Stimulated activated CD4-positive, alpha-beta T cell treated with anti-CD3 and anti-CD28 coated beads, Interleukin-12 subunit alpha, Interleukin-12 subunit beta, amount 100 ng/mL, for 4 hours (primary cell): ENCODE measurements around the gene PTK6.
A peak's percentile ranks its signal among the peaks of the same experiment; 100 is the strongest.
"Not testable (repeated sequence)": the region's sequence is repeated elsewhere in the genome, so short reads cannot be mapped to it uniquely, and the experiment has no call there.

ENCODE experiments used
- DNase-seq: peaks from one replicate; pipeline ENCODE4 v3.0.0-alpha.2; 2020

PTK6 gene

DNA sequence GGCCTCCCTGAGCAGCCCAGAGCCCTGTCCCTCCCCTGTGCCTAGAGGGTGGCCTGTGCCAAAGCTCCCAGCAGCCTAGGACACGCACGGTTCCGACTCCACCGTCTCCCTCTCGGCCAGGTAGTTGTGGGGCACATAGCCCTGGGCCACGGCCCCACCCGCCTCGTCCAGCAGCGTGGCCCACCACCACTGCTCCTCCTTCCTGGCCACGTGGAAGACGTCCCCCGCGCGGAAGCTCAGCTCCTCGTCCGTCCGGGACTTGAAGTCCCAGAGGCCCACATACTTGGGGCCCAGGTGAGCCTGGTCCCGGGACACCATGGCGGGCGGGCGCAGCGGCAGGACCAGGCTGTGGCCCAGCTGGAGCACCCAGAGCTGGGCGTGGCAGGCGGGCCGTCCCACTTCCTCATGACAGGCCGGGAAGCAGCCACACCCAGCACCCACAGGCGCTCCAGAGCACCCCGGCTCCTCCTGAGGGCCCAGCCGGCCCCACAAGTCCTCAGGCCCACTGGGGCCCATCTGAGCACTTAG, at the start of gene PTK6:
TSS of gene PTK6 (minus strand) at position 380 of the 528 bp plus-strand sequence. CDS start at position 318, 62 bp downstream.
- DNase-seq, result no peak

- DNase-seq, result no peak
These were observed 49.6 kb upstream of the PTK6 start for GRCh38 chr20:63586797-63587196.

- DNase-seq, result no peak
These were observed 48.7 kb upstream of the PTK6 start for GRCh38 chr20:63585616-63586565.

GRCh38 chr20:63582382-63583063, 45.3 kb upstream of the PTK6 start:
- DNase-seq, result no peak

GRCh38 chr20:63580796-63581461, 43.8 kb upstream of the PTK6 start:
- DNase-seq, result peak; percentile 67

- no peak for DNase-seq
These were observed 42.0 kb upstream of the PTK6 start for GRCh38 chr20:63579017-63579694.

DNA sequence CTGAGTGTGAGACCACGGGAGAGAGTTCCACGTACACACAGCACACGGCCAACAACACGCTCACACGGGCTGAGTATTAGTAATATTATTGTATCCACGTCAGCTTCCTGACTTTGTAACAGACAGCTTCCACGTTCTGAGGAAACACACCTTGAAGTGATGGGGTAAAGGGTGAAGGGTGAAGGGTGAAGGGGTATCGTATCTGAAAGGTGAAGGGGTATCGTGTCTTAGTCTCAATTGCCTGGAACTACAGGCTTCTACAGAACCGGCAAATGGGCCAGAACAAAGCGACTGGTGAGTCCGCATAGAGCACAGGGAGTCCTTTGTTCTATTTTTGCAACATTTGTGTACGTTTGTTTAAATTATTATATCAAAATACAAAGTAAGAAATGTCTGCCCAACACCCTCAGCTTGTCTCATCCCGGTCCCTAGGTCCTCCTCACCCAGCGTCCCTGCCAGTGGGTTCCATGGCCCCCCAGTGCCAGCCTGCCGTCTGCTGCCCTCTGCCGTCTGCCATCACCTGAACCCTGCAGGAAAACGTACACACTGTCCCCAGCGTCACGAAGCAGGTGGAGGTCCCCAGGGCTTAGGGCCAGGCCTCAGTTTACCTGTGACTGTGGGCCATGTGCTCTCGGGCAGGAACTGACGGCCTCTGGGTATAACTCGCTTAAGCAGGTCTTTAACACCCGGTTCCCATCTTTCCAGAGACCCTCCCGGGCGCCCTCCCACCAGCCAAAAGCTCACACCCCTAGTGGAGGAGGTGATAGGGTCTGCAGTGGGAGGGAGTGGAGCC, 41.2 kb upstream of the PTK6 start:
- no peak for DNase-seq

DNA sequence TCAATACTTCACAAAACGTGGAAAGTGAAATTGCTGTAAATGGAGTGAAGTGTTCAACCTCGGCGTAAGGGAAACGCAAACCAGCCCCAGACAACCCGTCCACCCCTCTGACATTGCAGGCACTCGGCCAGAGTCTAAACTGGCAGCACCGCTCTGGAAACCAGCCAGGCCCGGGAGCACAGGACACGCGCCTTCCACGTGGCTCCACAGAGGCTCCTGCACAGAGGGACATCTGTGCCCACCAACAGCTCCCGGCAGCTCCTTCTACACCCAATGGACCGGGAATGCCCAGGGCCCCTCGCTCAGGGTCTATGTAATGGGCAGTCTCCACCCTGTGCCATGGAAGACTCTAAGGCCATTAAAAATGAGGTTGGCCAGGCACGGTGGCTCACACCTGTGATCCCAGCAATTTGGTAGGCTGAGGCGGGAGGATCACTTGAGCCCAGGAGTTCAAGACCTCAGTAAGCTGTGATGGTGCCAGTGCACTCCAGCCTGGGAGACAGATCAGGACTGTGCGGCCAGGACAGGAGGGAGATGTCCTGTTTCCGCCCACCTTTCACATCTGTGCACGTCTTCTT, 40.2 kb upstream of the PTK6 start:
- no peak for DNase-seq

DNA sequence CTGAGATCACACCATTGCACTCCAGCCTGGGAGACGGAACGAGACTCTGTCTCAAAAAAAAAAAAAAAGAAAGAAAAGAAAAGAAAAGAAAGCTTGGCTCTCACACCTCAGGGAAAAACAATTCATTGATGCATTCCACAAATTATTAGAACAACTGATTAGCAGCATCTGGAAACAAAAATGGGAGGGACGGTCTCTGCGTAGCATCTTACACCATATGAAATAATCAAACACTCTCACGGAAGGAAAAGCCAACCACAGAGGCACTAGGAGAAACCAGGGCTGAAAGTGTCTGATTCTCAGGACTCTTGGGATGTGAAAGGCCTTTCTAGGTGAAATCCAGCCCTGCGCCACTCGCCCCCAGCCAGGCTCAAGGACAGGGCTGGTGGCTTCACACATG, 39.1 kb upstream of the PTK6 start:
- no peak for DNase-seq

- no peak for DNase-seq
These were observed 37.9 kb upstream of the PTK6 start for GRCh38 chr20:63574829-63575743.

GRCh38 chr20:63574156-63574828, 37.1 kb upstream of the PTK6 start, which contains the start of gene HELZ2:
TSS of gene HELZ2 (minus strand) at chr20:63574239. CDS start at chr20:63572385, 1,854 bp downstream.
- DNase-seq, result peak; percentile 46

- DNase-seq, result no peak
These were observed 36.5 kb upstream of the PTK6 start for GRCh38 chr20:63573647-63574131.

GRCh38 chr20:63572788-63573646, 35.8 kb upstream of the PTK6 start:
- no peak for DNase-seq

- no peak for DNase-seq
These were observed 35.1 kb upstream of the PTK6 start for GRCh38 chr20:63572071-63572787.

DNA sequence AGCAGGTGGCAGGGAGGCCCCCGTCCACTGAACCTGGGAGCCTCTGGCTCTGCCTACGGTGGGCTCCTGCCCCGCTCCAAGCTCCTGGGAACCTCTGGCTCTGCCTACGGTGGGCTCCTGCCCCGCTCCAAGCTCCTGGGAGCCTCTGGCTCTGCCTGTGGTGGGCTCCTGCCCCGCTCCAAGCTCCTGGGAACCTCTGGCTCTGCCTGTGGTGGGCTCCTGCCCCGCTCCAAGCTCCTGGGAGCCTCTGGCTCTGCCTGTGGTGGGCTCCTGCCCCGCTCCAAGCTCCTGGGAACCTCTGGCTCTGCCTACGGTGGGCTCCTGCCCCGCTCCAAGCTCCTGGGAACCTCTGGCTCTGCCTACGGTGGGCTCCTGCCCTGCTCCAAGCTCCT, 33.9 kb upstream of the PTK6 start:
- DNase-seq, result not testable (repeated sequence)

DNA sequence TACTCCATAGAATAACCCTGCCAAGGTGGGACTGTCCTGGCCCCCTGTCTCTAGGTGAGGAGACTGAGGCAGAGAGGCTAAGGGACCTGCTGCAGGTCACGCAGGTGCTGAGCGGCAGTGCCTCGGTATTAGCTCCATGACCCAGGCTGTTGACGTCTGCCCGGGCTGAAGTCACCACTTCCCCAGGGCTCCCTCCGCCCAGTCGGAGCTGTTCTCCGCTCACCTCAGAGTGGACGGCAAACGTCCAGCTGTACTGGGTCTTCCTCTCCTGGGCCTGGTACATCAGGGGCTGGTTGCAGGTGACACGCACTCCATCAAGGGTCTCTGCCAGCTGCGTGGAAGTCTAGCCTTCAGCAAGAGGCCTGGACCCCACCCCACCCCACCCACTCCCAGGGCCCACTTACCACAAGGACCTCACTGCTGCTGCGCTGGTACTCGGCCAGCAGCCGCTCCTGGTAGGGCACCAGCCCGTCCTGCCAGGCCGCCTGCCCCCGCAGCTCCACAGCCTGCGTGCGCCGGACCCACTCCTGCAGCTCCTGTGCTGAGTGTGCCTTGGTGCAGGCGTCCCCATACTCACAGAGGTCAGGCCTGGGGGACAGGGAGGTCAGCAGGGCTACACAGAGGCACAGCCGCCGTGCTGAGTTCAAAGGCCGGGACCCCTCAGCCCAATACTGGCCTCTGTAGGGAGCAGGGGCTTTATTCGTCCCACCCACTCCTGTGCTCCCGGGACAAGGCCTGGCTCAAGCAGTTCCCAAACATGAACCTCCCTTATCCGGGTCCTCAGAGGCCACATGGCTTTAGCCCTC, 33.3 kb upstream of the PTK6 start:
- DNase-seq, result no peak
